Cardiac muscle cell (in vitro differentiated cells and primary cell): Measurements from ENCODE around the gene NTN4. TPM values are rescaled to one million over a fixed set of nuclear protein-coding genes. Genes with fewer than 3 reads are reported as not detected.
A peak's percentile ranks its signal among the peaks of the same experiment; 100 is the strongest.

ENCODE experiments used
- DNase-seq, 2 donors: peaks; one replicate each; pipeline versions ENCODE4 v3.0.0 to v3.0.0-alpha.2; 2010 to 2017; ENCODE audit warnings: low read depth in 1 of 2, low spot score in 1 of 2
- H3K27ac ChIP-seq: fragments of 200-600 bp; sonication (generic); 2 replicates; pipeline ENCODE4 v1.5.1; 2016
- H3K27me3 ChIP-seq: fragments of 200-600 bp; sonication (generic); 2 replicates; pipeline ENCODE4 v1.6.0; 2016; ENCODE audit warnings: control low read depth
- H3K36me3 ChIP-seq: fragments of 200-600 bp; sonication (generic); 2 replicates; pipeline ENCODE4 v1.5.1; 2016; ENCODE audit warnings: control low read depth
- H3K4me1 ChIP-seq: fragments of 200-600 bp; sonication (generic); 2 replicates; pipeline ENCODE4 v1.8.1; 2017; ENCODE audit warnings: low read depth, mild to moderate bottlenecking, mixed run types
- H3K4me3 ChIP-seq: fragments of 200-600 bp; sonication (generic); 2 replicates; pipeline ENCODE4 v1.5.1; 2016; ENCODE audit warnings: mild to moderate bottlenecking
- H3K9me3 ChIP-seq: fragments of 200-600 bp; sonication (generic); 2 replicates; pipeline ENCODE4 v1.5.1; 2017; ENCODE audit warnings: low read depth, mild to moderate bottlenecking, control low read depth
- polyA plus RNA-seq: library from polyadenylated mRNA; unstranded; fragments of >200 nt; fragmentation: Nextera tagmentation; extraction: Ambion mirVana; gene quantifications from 2 replicates; pipeline ENCODE4 v1.2.1, GENCODE V29; 2016
- total RNA-seq: library from RNA; depleted of rRNA; stranded (reverse); fragments of >200 nt; gene quantifications from 2 replicates; pipeline ENCODE4 v1.2.3, GENCODE V29; 2016
- TF ChIP-seq, protein P1 (sequence below): IDR thresholded peaks from 2 replicates; pipeline ENCODE4 v1.5.1; 2012; ENCODE audit warnings: low read depth, mild to moderate bottlenecking, low read length

NTN4 gene
- total and polyA plus RNA-seq, 2 experiments from 2014 or later = 0.86 to 1.4 TPM

DNA sequence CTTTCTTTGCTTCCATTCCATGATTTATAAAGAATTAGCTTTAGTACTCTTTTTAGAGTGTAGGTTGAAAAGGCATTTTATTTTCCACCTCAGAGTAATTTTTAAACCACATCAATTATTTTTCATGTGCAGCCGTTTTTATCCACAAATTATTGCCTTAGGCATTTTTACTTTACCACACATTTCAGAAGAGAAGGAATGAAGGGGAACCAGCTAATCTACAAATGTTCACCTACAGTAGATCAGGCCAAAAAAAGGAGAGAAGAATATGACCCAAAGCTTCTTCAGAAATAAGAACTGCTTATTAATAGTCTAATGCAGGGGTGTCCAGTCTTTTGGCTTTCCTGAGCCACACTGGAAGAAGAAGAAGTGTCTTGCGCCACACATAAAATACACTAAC, 19.8 kb upstream of the NTN4 start:
- Histone ChIP-seq H3K27ac (no peak overlapping the region), H3K27me3 (peaks cover 31% of the 10 kb centered on the region), H3K4me3 (no peak overlapping the region), H3K9me3 (no peaks in the 10 kb centered on the region), H3K36me3 (no peaks in the 10 kb centered on the region), H3K4me1 (no peaks in the 10 kb centered on the region)
- DNase-seq = no peak
- TF ChIP-seq, protein P1, sequence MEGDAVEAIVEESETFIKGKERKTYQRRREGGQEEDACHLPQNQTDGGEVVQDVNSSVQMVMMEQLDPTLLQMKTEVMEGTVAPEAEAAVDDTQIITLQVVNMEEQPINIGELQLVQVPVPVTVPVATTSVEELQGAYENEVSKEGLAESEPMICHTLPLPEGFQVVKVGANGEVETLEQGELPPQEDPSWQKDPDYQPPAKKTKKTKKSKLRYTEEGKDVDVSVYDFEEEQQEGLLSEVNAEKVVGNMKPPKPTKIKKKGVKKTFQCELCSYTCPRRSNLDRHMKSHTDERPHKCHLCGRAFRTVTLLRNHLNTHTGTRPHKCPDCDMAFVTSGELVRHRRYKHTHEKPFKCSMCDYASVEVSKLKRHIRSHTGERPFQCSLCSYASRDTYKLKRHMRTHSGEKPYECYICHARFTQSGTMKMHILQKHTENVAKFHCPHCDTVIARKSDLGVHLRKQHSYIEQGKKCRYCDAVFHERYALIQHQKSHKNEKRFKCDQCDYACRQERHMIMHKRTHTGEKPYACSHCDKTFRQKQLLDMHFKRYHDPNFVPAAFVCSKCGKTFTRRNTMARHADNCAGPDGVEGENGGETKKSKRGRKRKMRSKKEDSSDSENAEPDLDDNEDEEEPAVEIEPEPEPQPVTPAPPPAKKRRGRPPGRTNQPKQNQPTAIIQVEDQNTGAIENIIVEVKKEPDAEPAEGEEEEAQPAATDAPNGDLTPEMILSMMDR = no peak

DNA sequence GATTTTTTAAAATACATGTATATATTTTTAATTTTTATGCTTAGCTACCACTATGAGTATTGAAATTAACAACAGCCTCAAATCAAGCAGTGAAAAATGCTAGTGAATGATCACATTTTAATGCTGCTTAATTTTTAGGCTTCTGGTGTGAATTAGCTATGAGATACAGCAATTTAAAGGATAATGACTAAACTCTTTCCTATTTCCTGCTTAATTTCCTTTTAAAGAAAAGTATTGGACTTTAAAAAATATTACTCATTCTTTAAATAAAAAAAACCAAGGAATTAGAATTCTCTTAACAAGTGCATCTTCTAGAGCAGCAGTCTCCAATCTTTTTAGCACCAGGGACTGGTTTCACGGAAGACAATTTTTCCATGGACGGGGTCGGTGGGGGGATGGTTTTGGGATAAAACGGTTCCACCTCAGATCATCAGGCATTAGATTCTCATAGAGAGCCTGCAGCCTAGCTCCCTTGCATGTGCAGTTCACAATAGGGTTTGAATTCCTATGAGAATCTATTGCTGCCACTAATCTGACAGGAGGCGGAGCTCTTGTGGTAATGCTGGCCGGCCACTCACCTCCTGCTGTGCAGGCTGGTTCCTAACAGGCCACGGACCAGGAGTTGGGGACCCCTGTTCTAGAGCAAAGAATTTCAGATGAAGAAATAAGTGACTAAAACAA, 18.6 kb upstream of the NTN4 start:
- H3K4me1 ChIP-seq = no peaks in the 10 kb centered on the region
- peaks cover 29% of the 10 kb centered on the region for H3K27me3 ChIP-seq
- no peak overlapping the region for H3K4me3 ChIP-seq
- no peak overlapping the region for H3K27ac ChIP-seq
- no peak for DNase-seq
- no peaks in the 10 kb centered on the region for H3K9me3 ChIP-seq
- H3K36me3 ChIP-seq = no peaks in the 10 kb centered on the region
- TF ChIP-seq, protein P1 = no peak

DNA sequence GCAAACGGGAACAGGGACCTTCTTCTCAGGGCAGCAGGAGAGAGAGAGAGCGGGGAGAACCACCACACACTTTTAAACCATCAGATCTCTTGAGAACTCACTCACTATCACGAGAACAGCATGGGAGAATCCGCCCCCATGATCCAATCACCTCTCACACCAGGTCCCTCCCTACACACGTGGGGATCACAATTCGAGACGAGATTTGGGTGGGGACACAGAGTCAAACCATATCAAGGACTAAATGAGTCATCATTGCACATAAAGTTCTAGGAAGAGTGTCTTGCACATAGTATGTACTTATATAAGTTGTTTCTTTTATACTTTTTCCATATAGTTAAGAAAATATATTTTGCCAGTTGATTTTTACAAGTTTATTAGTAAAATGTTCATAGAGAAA, 17.6 kb upstream of the NTN4 start:
- no peak for DNase-seq
- peaks cover 25% of the 10 kb centered on the region for H3K27me3 ChIP-seq
- H3K4me1 ChIP-seq = no peaks in the 10 kb centered on the region
- no peaks in the 10 kb centered on the region for H3K36me3 ChIP-seq
- H3K4me3 ChIP-seq = no peak overlapping the region
- H3K27ac ChIP-seq = no peak overlapping the region
- TF ChIP-seq, protein P1 = no peak
- H3K9me3 ChIP-seq = no peaks in the 10 kb centered on the region

DNA sequence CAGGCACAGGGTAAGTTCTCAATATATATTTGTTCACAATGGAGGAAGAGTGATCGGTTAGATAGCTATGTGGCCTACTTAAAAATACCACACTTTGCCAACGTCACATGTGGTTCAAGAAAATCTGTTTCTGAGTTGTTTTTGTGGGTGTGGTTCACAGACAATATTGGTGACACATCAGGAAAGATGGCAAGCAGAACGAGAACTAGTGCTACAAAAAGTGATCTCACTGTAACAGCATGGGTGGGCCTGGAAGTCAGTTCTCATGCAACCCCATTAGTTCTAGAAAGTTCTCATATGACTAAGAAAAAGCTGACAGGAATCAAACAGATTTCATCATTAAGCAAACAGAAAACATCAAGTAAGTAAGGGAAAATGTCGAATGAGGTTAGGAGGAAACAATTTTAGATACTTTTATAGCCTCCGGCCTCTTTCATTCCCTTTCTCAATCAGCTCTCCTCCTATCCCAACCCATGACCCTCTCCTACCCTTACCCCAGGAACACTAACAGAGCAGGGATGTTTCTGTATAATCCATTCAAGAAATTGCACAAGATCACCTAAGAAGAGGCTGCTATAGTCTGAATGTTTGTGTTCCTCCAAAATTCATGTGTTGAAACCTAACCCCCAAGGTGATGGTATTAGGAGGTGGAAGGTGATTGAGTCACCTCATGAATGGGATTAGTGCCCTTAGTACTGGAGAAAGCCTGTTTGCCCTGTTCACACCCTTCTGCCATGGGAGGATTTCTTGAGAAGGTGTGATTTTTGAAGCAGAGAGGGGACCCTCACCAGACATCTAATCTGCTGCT, 15.5 kb upstream of the NTN4 start:
- DNase-seq = peak in 1 of 2 donors; percentile 70
- Histone ChIP-seq H3K9me3 (no peaks in the 10 kb centered on the region), H3K27ac (no peak overlapping the region), H3K27me3 (peaks cover 29% of the 10 kb centered on the region), H3K4me1 (no peaks in the 10 kb centered on the region), H3K36me3 (no peaks in the 10 kb centered on the region), H3K4me3 (no peak overlapping the region)
- TF ChIP-seq, protein P1 = no peak

DNA sequence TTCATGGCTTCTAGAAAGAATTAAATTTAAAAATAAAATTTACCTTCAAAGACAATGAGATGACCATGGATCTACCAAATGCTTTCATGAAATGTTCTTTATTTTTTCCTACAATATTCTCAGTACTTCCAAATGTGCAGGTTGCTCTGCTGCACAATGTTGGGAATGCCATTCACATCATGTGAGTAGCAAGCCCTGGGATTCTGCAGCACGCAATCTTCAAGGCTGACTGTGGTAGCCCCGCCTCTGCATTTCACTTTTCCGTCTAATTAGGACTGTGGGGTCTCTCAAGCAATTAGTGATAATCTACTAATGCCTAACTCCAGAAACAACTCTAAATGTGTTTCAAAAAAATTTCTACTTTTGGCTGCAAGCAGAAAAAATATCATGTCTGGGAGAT, 13.7 kb upstream of the NTN4 start:
- TF ChIP-seq, protein P1 = no peak
- H3K4me3 ChIP-seq = no peak overlapping the region
- no peak overlapping the region for H3K27ac ChIP-seq
- no peaks in the 10 kb centered on the region for H3K36me3 ChIP-seq
- no peaks in the 10 kb centered on the region for H3K4me1 ChIP-seq
- no peaks in the 10 kb centered on the region for H3K9me3 ChIP-seq
- no peak for DNase-seq
- H3K27me3 ChIP-seq = peaks cover 38% of the 10 kb centered on the region
